Lung (tissue), 12 donors: ENCODE measurements around the gene RAB11B. TPM values are rescaled to one million over a fixed set of nuclear protein-coding genes. Genes with fewer than 3 reads are reported as not detected.
A peak's percentile ranks its signal among the peaks of the same experiment; 100 is the strongest.
"Not testable (repeated sequence)": the region's sequence is repeated elsewhere in the genome, so short reads cannot be mapped to it uniquely, and the experiment has no call there.

Experiments used
- ATAC-seq: fragments of 200-7000 bp; cut with Tn5 transposase; one replicate; pipeline ENCODE4 v1.9.1; 2020; ENCODE audit warnings: moderate number of reproducible peaks; ENCODE audit not compliant: insufficient read depth, low FRiP score
- DNase-seq, 3 donors: peaks; one replicate each; pipeline ENCODE4 v3.0.0-alpha.2; 2013 to 2017
- H3K27ac ChIP-seq, 2 donors: one replicate each; pipeline ENCODE4 v1.5.1; 2013; ENCODE audit warnings: mild to moderate bottlenecking in 2 of 2, moderate library complexity in 2 of 2, control low read depth in 1 of 2, inconsistent platforms in 1 of 2, low read depth in 1 of 2, low read length in 1 of 2
- H3K27me3 ChIP-seq, 3 donors: one replicate each; pipeline ENCODE4 v1.5.1; 2013; ENCODE audit warnings: low read length in 2 of 3; ENCODE audit not compliant: control insufficient read depth in 3 of 3, insufficient read depth in 3 of 3
- H3K36me3 ChIP-seq, 4 donors: one replicate each; pipeline ENCODE4 v1.5.1; 2013; ENCODE audit warnings: low read length in 4 of 4, mild to moderate bottlenecking in 1 of 4, moderate library complexity in 1 of 4; ENCODE audit not compliant: control insufficient read depth in 4 of 4, insufficient read depth in 4 of 4
- H3K4me1 ChIP-seq, 5 donors: one replicate each; pipeline ENCODE4 v1.5.1; 2013; ENCODE audit warnings: low read length in 5 of 5, mild to moderate bottlenecking in 2 of 5, moderate library complexity in 1 of 5; ENCODE audit not compliant: control insufficient read depth in 5 of 5, insufficient read depth in 5 of 5
- H3K4me3 ChIP-seq: one replicate; pipeline ENCODE4 v1.5.1; 2013; ENCODE audit warnings: mild to moderate bottlenecking, control low read depth, moderate library complexity
- H3K9ac ChIP-seq, 2 donors: one replicate each; pipeline ENCODE4 v1.5.1; 2013; ENCODE audit warnings: low read length in 2 of 2, control low read depth in 1 of 2; ENCODE audit not compliant: insufficient read depth in 1 of 2
- H3K9me3 ChIP-seq, 4 donors: one replicate each; pipeline ENCODE4 v1.5.1; 2013; ENCODE audit warnings: low read length in 3 of 4, mild to moderate bottlenecking in 1 of 4, moderate library complexity in 1 of 4; ENCODE audit not compliant: control insufficient read depth in 4 of 4, insufficient read depth in 3 of 4
- WGBS, 2 donors: extraction: QIAGEN DNeasy Blood & Tissue Kit; methylation state at CpG; one replicate each; pipeline ENCODE4 v1.1.7; 2013; 5-methylcytosine and 5-hydroxymethylcytosine counted together
- polyA plus RNA-seq, 2 donors: library from polyadenylated mRNA; stranded (reverse); fragments of 200-250 nt; gene quantifications; one replicate each; pipeline ENCODE4 v1.2.1, GENCODE V29; 2013
- total RNA-seq, 2 donors: library from RNA; depleted of rRNA in 1 of 2; stranded (reverse); fragments of >200 nt in 1 of 2; gene quantifications; one replicate each; pipeline ENCODE4 v1.2.1, GENCODE V29; 2014 to 2021
- TF ChIP-seq, protein P1 (sequence below): IDR thresholded peaks from 2 replicates; pipeline ENCODE4 v1.5.1; 2012; ENCODE audit warnings: mild to moderate bottlenecking; ENCODE audit errors: control extremely low read depth, extremely low read depth
- donor health status: control.
- donor health status: control.
- donor health status: Bipolar disorder and iron deficiency.
- donor health status: healthy.
- donor health status: DM: yes; HTN: yes; CAD: no.

Gene RAB11B
- total and polyA plus RNA-seq, 4 donors, result 91.1 to 148 (median 121) TPM

DNA sequence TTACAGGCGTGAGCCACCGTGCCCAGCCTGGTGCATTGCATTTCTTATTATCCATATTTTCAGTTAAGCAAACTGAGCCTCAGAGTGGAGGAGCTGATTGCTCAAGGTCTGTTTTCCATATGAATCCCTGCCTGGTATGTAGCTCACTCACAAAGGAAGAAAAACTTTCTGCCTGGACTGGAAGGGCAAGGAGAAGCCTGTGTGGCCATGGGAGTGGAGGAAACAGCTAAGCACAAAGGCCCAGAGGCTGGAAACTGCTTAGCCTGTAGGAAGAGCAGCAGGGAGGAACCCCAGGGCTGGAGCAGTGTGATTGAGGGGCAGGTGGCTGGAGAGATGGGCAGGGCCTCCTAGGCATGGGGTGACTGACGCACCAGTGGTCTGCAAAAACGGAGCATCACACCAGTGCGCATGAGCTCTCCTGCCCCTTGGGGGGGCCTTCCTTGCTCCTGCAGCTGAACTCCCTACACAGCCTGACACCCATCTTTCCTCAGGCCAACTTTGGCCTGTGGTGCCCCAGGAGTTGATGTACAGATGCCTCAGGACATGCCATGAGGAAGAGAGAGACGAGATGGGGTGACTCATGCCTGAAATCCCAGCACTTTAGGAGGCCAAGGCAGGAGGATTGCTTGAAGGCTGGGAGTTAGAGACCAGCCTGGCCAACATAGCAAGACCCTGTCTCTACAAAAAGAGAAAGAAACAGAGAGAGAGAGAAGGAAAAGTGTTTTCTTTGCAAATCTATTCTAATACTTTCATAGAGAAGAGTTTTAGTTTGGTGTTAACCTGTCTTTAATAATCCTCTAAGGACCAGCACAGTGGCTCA lies 51.8 kb downstream of the RAB11B start:
- Histone ChIP-seq H3K9ac (no peak overlapping the region), H3K27me3 (no peaks in the 10 kb centered on the region), H3K4me1 (peaks cover 3 to 12% (median 6%) of the 10 kb centered on the region in 5 donors), H3K4me3 (no peak overlapping the region), H3K9me3 (peaks cover 0 to 1% (median 0%) of the 10 kb centered on the region in 4 donors), H3K36me3 (peaks cover 3 to 8% (median 6%) of the 10 kb centered on the region in 4 donors), H3K27ac (no peak overlapping the region)
- TF ChIP-seq, protein P1, sequence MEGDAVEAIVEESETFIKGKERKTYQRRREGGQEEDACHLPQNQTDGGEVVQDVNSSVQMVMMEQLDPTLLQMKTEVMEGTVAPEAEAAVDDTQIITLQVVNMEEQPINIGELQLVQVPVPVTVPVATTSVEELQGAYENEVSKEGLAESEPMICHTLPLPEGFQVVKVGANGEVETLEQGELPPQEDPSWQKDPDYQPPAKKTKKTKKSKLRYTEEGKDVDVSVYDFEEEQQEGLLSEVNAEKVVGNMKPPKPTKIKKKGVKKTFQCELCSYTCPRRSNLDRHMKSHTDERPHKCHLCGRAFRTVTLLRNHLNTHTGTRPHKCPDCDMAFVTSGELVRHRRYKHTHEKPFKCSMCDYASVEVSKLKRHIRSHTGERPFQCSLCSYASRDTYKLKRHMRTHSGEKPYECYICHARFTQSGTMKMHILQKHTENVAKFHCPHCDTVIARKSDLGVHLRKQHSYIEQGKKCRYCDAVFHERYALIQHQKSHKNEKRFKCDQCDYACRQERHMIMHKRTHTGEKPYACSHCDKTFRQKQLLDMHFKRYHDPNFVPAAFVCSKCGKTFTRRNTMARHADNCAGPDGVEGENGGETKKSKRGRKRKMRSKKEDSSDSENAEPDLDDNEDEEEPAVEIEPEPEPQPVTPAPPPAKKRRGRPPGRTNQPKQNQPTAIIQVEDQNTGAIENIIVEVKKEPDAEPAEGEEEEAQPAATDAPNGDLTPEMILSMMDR, result no peak
- ATAC-seq, result no peak
- WGBS, 2 donors, result 84 to 86% methylated on average over 4 to 6 of the region's 6 CpGs
- DNase-seq, result no peak

GRCh38 chr19:8444140-8444676 lies 54.0 kb downstream of the RAB11B start:
- not testable (repeated sequence) for ATAC-seq, H3K36me3 ChIP-seq, DNase-seq, H3K9me3 ChIP-seq, H3K27me3 ChIP-seq
- Histone ChIP-seq H3K27ac (peak overlapping the region; percentile 83), H3K9ac (peak overlapping the region; percentile 41 to 84), H3K4me3 (peak overlapping the region; percentile 32), H3K4me1 (peaks cover 5 to 27% (median 10%) of the 10 kb centered on the region in 5 donors)
- 26 to 29% methylated on average over 32 of the region's 32 CpGs for WGBS, 2 donors

GRCh38 chr19:8444677-8445487 lies 54.7 kb downstream of the RAB11B start, which contains the start of gene HNRNPM:
Gene HNRNPM, plus strand, starts transcription at chr19:8444975. Its CDS starts 24 bp downstream, at chr19:8444999.
- H3K36me3 ChIP-seq, result peaks cover 0 to 8% (median 4%) of the 10 kb centered on the region in 4 donors
- peak within 1 kb of the TSS; percentile 87 for H3K4me3 ChIP-seq
- peaks cover 0 to 1% (median 0%) of the 10 kb centered on the region in 4 donors for H3K9me3 ChIP-seq
- TF ChIP-seq, protein P1, result no peak
- WGBS, 2 donors, result 0% methylated on average over 76 to 93 of the region's 93 CpGs
- peak within 1 kb of the TSS; percentile 87 to 94 for H3K9ac ChIP-seq
- peak within 1 kb of the TSS; percentile 96 to 97 for H3K27ac ChIP-seq
- ATAC-seq (peak; percentile 96), DNase-seq (peak; percentile 98 to 99 (median 99))
- H3K27me3 ChIP-seq, result no peaks in the 10 kb centered on the region
- peaks cover 7 to 29% (median 11%) of the 10 kb centered on the region in 5 donors for H3K4me1 ChIP-seq
